Activated CD8-positive, alpha-beta memory T cell treated with anti-CD3 and anti-CD28 coated beads, Interleukin-2, amount 50 U/mL, for 48 hours (primary cell): ENCODE measurements around the gene INO80C.

ENCODE experiments used
- DNase-seq: peaks from one replicate; pipeline ENCODE4 v3.0.0-alpha.2; 2020

INO80C gene

GRCh38 chr18:35497370-35498197 lies at the start of gene INO80C:
INO80C (minus strand) TSS chr18:35497960; CDS start chr18:35497874, 86 bp downstream.
- peak; percentile 97 for DNase-seq

GRCh38 chr18:35547008-35547605 lies 49.3 kb upstream of the INO80C start:
- no peak for DNase-seq

- DNase-seq: no peak
Measured at GRCh38 chr18:35542356-35542755, 44.6 kb upstream of the INO80C start.

- no peak for DNase-seq
Measured at GRCh38 chr18:35535297-35535696, 37.5 kb upstream of the INO80C start.

- DNase-seq: no peak
Measured at GRCh38 chr18:35533916-35534405, 36.2 kb upstream of the INO80C start.

GRCh38 chr18:35528749-35529274 lies 31.1 kb upstream of the INO80C start:
- no peak for DNase-seq

- DNase-seq: no peak
Measured at GRCh38 chr18:35526495-35527059, 28.8 kb upstream of the INO80C start.

- DNase-seq: no peak
Measured at GRCh38 chr18:35525795-35526494, 28.2 kb upstream of the INO80C start.

GRCh38 chr18:35524226-35524625 lies 26.5 kb upstream of the INO80C start:
- DNase-seq: no peak

GRCh38 chr18:35522130-35522959 lies 24.6 kb upstream of the INO80C start:
- DNase-seq: no peak

GRCh38 chr18:35521133-35521532 lies 23.4 kb upstream of the INO80C start:
- no peak for DNase-seq

GRCh38 chr18:35519148-35519899 lies 21.6 kb upstream of the INO80C start:
- no peak for DNase-seq

- no peak for DNase-seq
Measured at GRCh38 chr18:35517715-35518114, 20.0 kb upstream of the INO80C start.

- DNase-seq: no peak
Measured at GRCh38 chr18:35516789-35517188, 19.0 kb upstream of the INO80C start.

- DNase-seq: no peak
Measured at GRCh38 chr18:35516351-35516750, 18.6 kb upstream of the INO80C start.

- DNase-seq: no peak
Measured at GRCh38 chr18:35515460-35516130, 17.8 kb upstream of the INO80C start.

GRCh38 chr18:35514752-35515459 lies 17.1 kb upstream of the INO80C start:
- DNase-seq: no peak

- no peak for DNase-seq
Measured at GRCh38 chr18:35514283-35514682, 16.5 kb upstream of the INO80C start.

GRCh38 chr18:35513181-35513936 lies 15.6 kb upstream of the INO80C start:
- DNase-seq: no peak
